ENCODE data around the gene AGAP3. TPM values are rescaled to one million over a fixed set of nuclear protein-coding genes. Genes with fewer than 3 reads are reported as not detected.

AGAP3 gene
- total RNA-seq, 1 experiment from 2014 or later: 32.7 TPM

- DNase-seq (ENCODE audit: low read depth): no peak
Measured at GRCh38 chr7:151074817-151075661, 11.2 kb upstream of the AGAP3 start.

GRCh38 chr7:151075662-151075971 lies 10.7 kb upstream of the AGAP3 start:
- DNase-seq (ENCODE audit: low read depth): no peak

- no peak for DNase-seq (ENCODE audit: low read depth)
Measured at GRCh38 chr7:151075978-151076426, 10.3 kb upstream of the AGAP3 start.

GRCh38 chr7:151076863-151077704 lies 9.2 kb upstream of the AGAP3 start:
- DNase-seq (ENCODE audit: low read depth): no peak

- DNase-seq (ENCODE audit: low read depth): no peak
Measured at GRCh38 chr7:151077705-151078232, 8.5 kb upstream of the AGAP3 start.

GRCh38 chr7:151078233-151079040 lies 7.8 kb upstream of the AGAP3 start:
- no peak for DNase-seq (ENCODE audit: low read depth)

GRCh38 chr7:151079199-151079910 lies 6.9 kb upstream of the AGAP3 start:
- DNase-seq (ENCODE audit: low read depth): no peak

- DNase-seq (ENCODE audit: low read depth): peak; percentile 33
Measured at GRCh38 chr7:151080067-151080521, 6.2 kb upstream of the AGAP3 start.

GRCh38 chr7:151080522-151081169 lies 5.6 kb upstream of the AGAP3 start, which contains the start of gene FASTK:
Gene FASTK, minus strand, starts transcription at chr7:151080809. Its CDS starts 43 bp downstream, at chr7:151080766.
- peak; percentile 92 for DNase-seq (ENCODE audit: low read depth)

- DNase-seq (ENCODE audit: low read depth): peak; percentile 39
Measured at GRCh38 chr7:151081170-151082101, 4.8 kb upstream of the AGAP3 start.

- no peak for DNase-seq (ENCODE audit: low read depth)
Measured at GRCh38 chr7:151082141-151083070, 3.9 kb upstream of the AGAP3 start.

GRCh38 chr7:151083071-151083823 lies 3.0 kb upstream of the AGAP3 start, which contains the start of gene TMUB1:
Gene TMUB1, minus strand, starts transcription at chr7:151083493. Its CDS starts 930 bp downstream, at chr7:151082563.
- peak; percentile 65 for DNase-seq (ENCODE audit: low read depth)

- no peak for DNase-seq (ENCODE audit: low read depth)
Measured at GRCh38 chr7:151083824-151084160, 2.5 kb upstream of the AGAP3 start.

GRCh38 chr7:151085329-151085690 lies 965 bp upstream of the AGAP3 start:
- no peak for DNase-seq (ENCODE audit: low read depth)

GRCh38 chr7:151086802-151087244 lies 548 bp downstream of the AGAP3 start:
- DNase-seq (ENCODE audit: low read depth): peak; percentile 37

- peak; percentile 78 for DNase-seq (ENCODE audit: low read depth)
Measured at GRCh38 chr7:151087245-151088018, 1.2 kb downstream of the AGAP3 start.

All from RPMI7951 (cell line).